ENCODE results near the gene CMTR1.

- TF ChIP-seq CTCF (IDR thresholded peaks at IDR 0.05) (no peak), POLR2A (IDR thresholded peaks at IDR 0.05) (no peak), EP300 (IDR thresholded peaks at IDR 0.05) (no peak)
These were observed 91.9 kb downstream of the CMTR1 start for GRCh38 chr6:37524970-37525318.

Measured in tibial nerve (tissue), 4 donors.